GM12878 (cell line): ENCODE measurements around the gene ZNF33B.

Experiments
- BRCA1 ChIP-seq: IDR thresholded peaks from 2 replicates; pipeline ENCODE4 v1.6.1; 2011; ENCODE audit warnings: low read depth, low read length, improper control_type of control experiment
- EP300 ChIP-seq, 2 experiments: fragments of 150-350 bp in 1 of 2; IDR thresholded peaks; 2 replicates each; pipeline ENCODE4 v1.6.1; 2011 to 2012; ENCODE audit warnings: low read depth in 2 of 2, low read length in 2 of 2, borderline replicate concordance in 1 of 2, improper control_type of control experiment in 1 of 2, inconsistent platforms in 1 of 2; ENCODE audit not compliant: control insufficient read depth in 1 of 2
- NRF1 ChIP-seq: conservative IDR thresholded peaks from 2 replicates; pipeline ENCODE4 v1.6.1; 2011; ENCODE audit warnings: mild to moderate bottlenecking, low read depth, low read length, improper control_type of control experiment
- POLR2A ChIP-seq: IDR thresholded peaks from 2 replicates; pipeline ENCODE4 v1.6.1; 2011; ENCODE audit warnings: low read depth, mild to moderate bottlenecking, low read length
- POLR2AphosphoS5 ChIP-seq: IDR thresholded peaks from 2 replicates; pipeline ENCODE4 v1.6.1; 2011; ENCODE audit warnings: mild to moderate bottlenecking, low read length, inconsistent platforms
- RAD21 ChIP-seq: IDR thresholded peaks from 2 replicates; pipeline ENCODE4 v1.6.1; 2011; ENCODE audit warnings: mild to moderate bottlenecking, low read depth, low read length, moderate library complexity; ENCODE audit not compliant: insufficient read depth
- STAT1 ChIP-seq: fragments of 450-650 bp; conservative IDR thresholded peaks from 2 replicates; pipeline ENCODE4 v1.6.1; 2014; ENCODE audit warnings: antibody characterized with exemption, mild to moderate bottlenecking
- TAF1 ChIP-seq: IDR thresholded peaks from 2 replicates; pipeline ENCODE4 v1.6.1; 2011; ENCODE audit warnings: mild to moderate bottlenecking, low read depth, low read length, borderline replicate concordance
- ZNF217 ChIP-seq: fragments of 450-650 bp; IDR thresholded peaks from 2 replicates; pipeline ENCODE4 v1.6.1; 2017; ENCODE audit warnings: antibody characterized with exemption, mild to moderate bottlenecking
- ZNF622 ChIP-seq: fragments of 450-650 bp; IDR thresholded peaks from 2 replicates; pipeline ENCODE4 v1.6.1; 2017; ENCODE audit warnings: mild to moderate bottlenecking, inconsistent platforms
- TF ChIP-seq, protein P1 (sequence below), 3 experiments: IDR thresholded peaks in 2 of 3; conservative IDR thresholded peaks in 1 of 3; 2 replicates each; pipeline ENCODE4 v1.5.1; 2011; ENCODE audit warnings: low read depth in 3 of 3, low read length in 3 of 3, mild to moderate bottlenecking in 3 of 3, control low read depth in 2 of 3, moderate library complexity in 2 of 3, inconsistent platforms in 1 of 3, mixed read lengths in 1 of 3; ENCODE audit not compliant: control insufficient read depth in 2 of 3, insufficient read depth in 1 of 3; ENCODE audit errors: extremely low read depth in 1 of 3
- TF ChIP-seq, protein P2 (sequence below): IDR thresholded peaks from 2 replicates; pipeline ENCODE4 v1.6.1; 2012; ENCODE audit warnings: mild to moderate bottlenecking, low read depth, low read length

DNA sequence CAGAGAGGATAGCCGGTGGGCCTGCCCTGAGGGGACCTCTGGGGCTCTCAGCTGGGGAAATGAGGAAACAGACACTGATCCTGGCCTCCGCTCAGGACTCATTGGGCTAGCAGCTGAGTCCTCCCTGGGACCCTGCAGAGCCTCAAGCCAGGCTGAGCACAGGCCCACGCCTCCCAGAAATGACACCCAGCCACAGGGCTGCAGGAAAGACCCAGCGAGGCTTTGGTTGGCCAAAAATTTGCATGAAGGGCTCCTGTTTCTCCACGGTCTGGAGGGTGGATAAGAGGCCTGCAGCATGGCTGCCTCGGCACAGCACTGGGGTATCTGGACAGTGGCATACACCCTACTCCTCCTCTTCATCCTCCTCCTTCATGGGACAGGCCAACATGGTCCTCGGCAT lies 60.4 kb downstream of the ZNF33B start:
- TF ChIP-seq, protein P1, sequence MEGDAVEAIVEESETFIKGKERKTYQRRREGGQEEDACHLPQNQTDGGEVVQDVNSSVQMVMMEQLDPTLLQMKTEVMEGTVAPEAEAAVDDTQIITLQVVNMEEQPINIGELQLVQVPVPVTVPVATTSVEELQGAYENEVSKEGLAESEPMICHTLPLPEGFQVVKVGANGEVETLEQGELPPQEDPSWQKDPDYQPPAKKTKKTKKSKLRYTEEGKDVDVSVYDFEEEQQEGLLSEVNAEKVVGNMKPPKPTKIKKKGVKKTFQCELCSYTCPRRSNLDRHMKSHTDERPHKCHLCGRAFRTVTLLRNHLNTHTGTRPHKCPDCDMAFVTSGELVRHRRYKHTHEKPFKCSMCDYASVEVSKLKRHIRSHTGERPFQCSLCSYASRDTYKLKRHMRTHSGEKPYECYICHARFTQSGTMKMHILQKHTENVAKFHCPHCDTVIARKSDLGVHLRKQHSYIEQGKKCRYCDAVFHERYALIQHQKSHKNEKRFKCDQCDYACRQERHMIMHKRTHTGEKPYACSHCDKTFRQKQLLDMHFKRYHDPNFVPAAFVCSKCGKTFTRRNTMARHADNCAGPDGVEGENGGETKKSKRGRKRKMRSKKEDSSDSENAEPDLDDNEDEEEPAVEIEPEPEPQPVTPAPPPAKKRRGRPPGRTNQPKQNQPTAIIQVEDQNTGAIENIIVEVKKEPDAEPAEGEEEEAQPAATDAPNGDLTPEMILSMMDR (IDR thresholded peaks at IDR 0.05 in 2 of 3, conservative IDR thresholded peaks at IDR 0.05 in 1 of 3; ENCODE audit: control insufficient read depth in 2 of 3, extremely low read depth in 1 of 3, insufficient read depth in 1 of 3, low read depth in 3 of 3, low read length in 3 of 3) = no peak
- TF ChIP-seq ZNF622 (no peak), BRCA1 (no peak), POLR2AphosphoS5 (no peak), ZNF217 (no peak), NRF1 (no peak), POLR2A (no peak), RAD21 (no peak), STAT1 (no peak), TAF1 (no peak), EP300 (IDR thresholded peaks at IDR 0.05; ENCODE audit: borderline replicate concordance in 1 of 2, control insufficient read depth in 1 of 2, low read depth in 2 of 2, low read length in 2 of 2) (no peak)
- TF ChIP-seq, protein P2, sequence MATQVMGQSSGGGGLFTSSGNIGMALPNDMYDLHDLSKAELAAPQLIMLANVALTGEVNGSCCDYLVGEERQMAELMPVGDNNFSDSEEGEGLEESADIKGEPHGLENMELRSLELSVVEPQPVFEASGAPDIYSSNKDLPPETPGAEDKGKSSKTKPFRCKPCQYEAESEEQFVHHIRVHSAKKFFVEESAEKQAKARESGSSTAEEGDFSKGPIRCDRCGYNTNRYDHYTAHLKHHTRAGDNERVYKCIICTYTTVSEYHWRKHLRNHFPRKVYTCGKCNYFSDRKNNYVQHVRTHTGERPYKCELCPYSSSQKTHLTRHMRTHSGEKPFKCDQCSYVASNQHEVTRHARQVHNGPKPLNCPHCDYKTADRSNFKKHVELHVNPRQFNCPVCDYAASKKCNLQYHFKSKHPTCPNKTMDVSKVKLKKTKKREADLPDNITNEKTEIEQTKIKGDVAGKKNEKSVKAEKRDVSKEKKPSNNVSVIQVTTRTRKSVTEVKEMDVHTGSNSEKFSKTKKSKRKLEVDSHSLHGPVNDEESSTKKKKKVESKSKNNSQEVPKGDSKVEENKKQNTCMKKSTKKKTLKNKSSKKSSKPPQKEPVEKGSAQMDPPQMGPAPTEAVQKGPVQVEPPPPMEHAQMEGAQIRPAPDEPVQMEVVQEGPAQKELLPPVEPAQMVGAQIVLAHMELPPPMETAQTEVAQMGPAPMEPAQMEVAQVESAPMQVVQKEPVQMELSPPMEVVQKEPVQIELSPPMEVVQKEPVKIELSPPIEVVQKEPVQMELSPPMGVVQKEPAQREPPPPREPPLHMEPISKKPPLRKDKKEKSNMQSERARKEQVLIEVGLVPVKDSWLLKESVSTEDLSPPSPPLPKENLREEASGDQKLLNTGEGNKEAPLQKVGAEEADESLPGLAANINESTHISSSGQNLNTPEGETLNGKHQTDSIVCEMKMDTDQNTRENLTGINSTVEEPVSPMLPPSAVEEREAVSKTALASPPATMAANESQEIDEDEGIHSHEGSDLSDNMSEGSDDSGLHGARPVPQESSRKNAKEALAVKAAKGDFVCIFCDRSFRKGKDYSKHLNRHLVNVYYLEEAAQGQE = no peak
